Lower lobe of right lung (tissue), 2 donors: ENCODE results near the gene PBX4. TPM values are rescaled to one million over a fixed set of nuclear protein-coding genes. Genes with fewer than 3 reads are reported as not detected.

ENCODE experiments used
- ATAC-seq, 2 donors: fragments of 200-7000 bp; cut with Tn5 transposase; one replicate each; pipeline ENCODE4 v1.9.1; 2020 to 2022; ENCODE audit warnings: mild to moderate bottlenecking in 2 of 2, moderate library complexity in 2 of 2
- DNase-seq: peaks from one replicate; pipeline ENCODE4 v3.0.0-alpha.2; 2020
- H3K27ac ChIP-seq: fragments of 200-600 bp; one replicate; pipeline ENCODE4 v1.8.0; 2022
- H3K27me3 ChIP-seq: fragments of 200-600 bp; one replicate; pipeline ENCODE4 v1.8.0; 2022; ENCODE audit warnings: low read depth
- H3K36me3 ChIP-seq: fragments of 200-600 bp; one replicate; pipeline ENCODE4 v1.8.0; 2022; ENCODE audit warnings: mild to moderate bottlenecking
- H3K4me1 ChIP-seq: fragments of 200-600 bp; one replicate; pipeline ENCODE4 v1.8.0; 2022
- H3K4me3 ChIP-seq: fragments of 200-600 bp; one replicate; pipeline ENCODE4 v1.8.0; 2022; ENCODE audit warnings: mild to moderate bottlenecking
- H3K9me3 ChIP-seq: fragments of 200-600 bp; one replicate; pipeline ENCODE4 v1.8.0; 2022
- CTCF ChIP-seq: fragments of 200-600 bp; IDR thresholded peaks from one replicate; pipeline ENCODE4 v1.8.0; 2022; ENCODE audit warnings: antibody characterized with exemption, mild to moderate bottlenecking
- intact Hi-C: fragments of 100-400 bp; cut with DNase I; formaldehyde crosslinking; loops from one replicate; pipeline ENCODE4 v1.11.0; 2022
- total RNA-seq: library from RNA; stranded (reverse); fragmentation: NEBNext Ultra II Directional; extraction: Animal tissue kit (Norgen Biotek cat#: 25700); gene quantifications from one replicate; pipeline ENCODE4 v1.2.1, GENCODE V29; 2021
- donor health status: DM: no; HTN: yes; CAD: no; lungs with severe emphysema.

Gene PBX4
- total RNA-seq, 1 donor from 2014 or later = 3.7 TPM

- Histone ChIP-seq H3K27me3 (peaks cover 81% of the 10 kb centered on the region), H3K9me3 (no peaks in the 10 kb centered on the region), H3K4me1 (peaks cover 23% of the 10 kb centered on the region), H3K27ac (no peak overlapping the region), H3K4me3 (no peak overlapping the region), H3K36me3 (no peaks in the 10 kb centered on the region)
- ATAC-seq = no peak
- intact Hi-C loops = no loop called here
- no peak for DNase-seq
- no peak for TF ChIP-seq CTCF
Measured at GRCh38 chr19:19541616-19542015, 76.9 kb downstream of the PBX4 start.

- H3K4me1 ChIP-seq = peaks cover 23% of the 10 kb centered on the region
- peaks cover 77% of the 10 kb centered on the region for H3K27me3 ChIP-seq
- TF ChIP-seq CTCF = no peak
- no peaks in the 10 kb centered on the region for H3K9me3 ChIP-seq
- intact Hi-C loops = no loop called here
- peak; percentile 43 to 48 for ATAC-seq
- H3K27ac ChIP-seq = no peak overlapping the region
- peak overlapping the region; percentile 23 for H3K4me3 ChIP-seq
- peak; percentile 65 for DNase-seq
- no peaks in the 10 kb centered on the region for H3K36me3 ChIP-seq
Measured at GRCh38 chr19:19540715-19541515, 77.6 kb downstream of the PBX4 start.

GRCh38 chr19:19540064-19540714 is 78.3 kb downstream of the PBX4 start:
- TF ChIP-seq CTCF = no peak
- Histone ChIP-seq H3K27ac (no peak overlapping the region), H3K36me3 (no peaks in the 10 kb centered on the region), H3K4me1 (peaks cover 23% of the 10 kb centered on the region), H3K4me3 (no peak overlapping the region), H3K27me3 (peaks cover 77% of the 10 kb centered on the region), H3K9me3 (no peaks in the 10 kb centered on the region)
- intact Hi-C loops = no loop called here
- peak; percentile 27 to 34 for ATAC-seq
- DNase-seq = peak; percentile 82

- TF ChIP-seq CTCF = no peak
- no peak for DNase-seq
- peaks cover 23% of the 10 kb centered on the region for H3K4me1 ChIP-seq
- no peak for ATAC-seq
- H3K36me3 ChIP-seq = no peaks in the 10 kb centered on the region
- H3K4me3 ChIP-seq = no peak overlapping the region
- peaks cover 73% of the 10 kb centered on the region for H3K27me3 ChIP-seq
- H3K27ac ChIP-seq = no peak overlapping the region
- intact Hi-C loops = no loop called here
- no peaks in the 10 kb centered on the region for H3K9me3 ChIP-seq
Measured at GRCh38 chr19:19539698-19540063, 78.8 kb downstream of the PBX4 start.

- H3K27ac ChIP-seq = no peak overlapping the region
- no peak for DNase-seq
- peaks cover 23% of the 10 kb centered on the region for H3K4me1 ChIP-seq
- H3K27me3 ChIP-seq = peaks cover 65% of the 10 kb centered on the region
- no peak for TF ChIP-seq CTCF
- H3K4me3 ChIP-seq = peak overlapping the region; percentile 37
- no peak for ATAC-seq
- no peaks in the 10 kb centered on the region for H3K36me3 ChIP-seq
- intact Hi-C loops = no loop called here
- no peaks in the 10 kb centered on the region for H3K9me3 ChIP-seq
Measured at GRCh38 chr19:19538785-19539166, 79.7 kb downstream of the PBX4 start.
